Fibroblast of lung (primary cell): ENCODE measurements around the gene PAQR5. TPM values are rescaled to one million over a fixed set of nuclear protein-coding genes. Genes with fewer than 3 reads are reported as not detected.

Source experiments
- DNase-seq, 2 donors: peaks; one replicate each; pipeline versions ENCODE4 v3.0.0 to v3.0.0-alpha.2; 2010; ENCODE audit warnings: low read depth in 2 of 2
- H2AFZ ChIP-seq: 2 replicates; pipeline ENCODE4 v1.5.1; 2012; ENCODE audit warnings: low read length, control low read depth, inconsistent platforms
- H3K27ac ChIP-seq: 2 replicates; pipeline ENCODE4 v1.5.1; 2011; ENCODE audit warnings: low read length, control low read depth; ENCODE audit not compliant: insufficient read depth
- H3K27me3 ChIP-seq: 2 replicates; pipeline ENCODE4 v1.5.1; 2011; ENCODE audit warnings: mild to moderate bottlenecking, low read length; ENCODE audit not compliant: control insufficient read depth, insufficient read depth
- H3K36me3 ChIP-seq: 2 replicates; pipeline ENCODE4 v1.5.1; 2011; ENCODE audit warnings: low read length; ENCODE audit not compliant: control insufficient read depth, insufficient read depth
- H3K4me1 ChIP-seq: 2 replicates; pipeline ENCODE4 v1.5.1; 2011; ENCODE audit warnings: low read length; ENCODE audit not compliant: control insufficient read depth, insufficient read depth; ENCODE audit errors: extremely low read depth
- H3K4me2 ChIP-seq: 2 replicates; pipeline ENCODE4 v1.5.1; 2011; ENCODE audit warnings: low read length, control low read depth; ENCODE audit not compliant: insufficient read depth; ENCODE audit errors: extremely low read depth
- H3K4me3 ChIP-seq, 4 experiments: fragments of 200-600 bp in 1 of 4; sonication (generic) in 1 of 4; replicated peaks in 1 of 4; 2 replicates each; pipeline ENCODE4 v1.5.1; 2011 to 2016; ENCODE audit warnings: low read length in 4 of 4, low read depth in 3 of 4, mild to moderate bottlenecking in 3 of 4, control low read depth in 2 of 4, inconsistent platforms in 1 of 4, mixed read lengths in 1 of 4; ENCODE audit not compliant: insufficient read depth in 1 of 4; ENCODE audit errors: control extremely low read depth in 1 of 4
- H3K79me2 ChIP-seq: 2 replicates; pipeline ENCODE4 v1.5.1; 2012; ENCODE audit warnings: mild to moderate bottlenecking, low read length, inconsistent platforms; ENCODE audit not compliant: control insufficient read depth, insufficient read depth
- H3K9ac ChIP-seq: 2 replicates; pipeline ENCODE4 v1.5.1; 2011; ENCODE audit warnings: mild to moderate bottlenecking, low read length, control low read depth; ENCODE audit not compliant: insufficient read depth
- H3K9me3 ChIP-seq: 2 replicates; pipeline ENCODE4 v1.5.1; 2012; ENCODE audit warnings: low read depth, low read length; ENCODE audit not compliant: control insufficient read depth, insufficient read depth
- H4K20me1 ChIP-seq: 2 replicates; pipeline ENCODE4 v1.5.1; 2011; ENCODE audit warnings: low read length; ENCODE audit not compliant: control insufficient read depth, insufficient read depth; ENCODE audit errors: extremely low read depth
- CTCF ChIP-seq, 2 donors: IDR thresholded peaks in 1 of 2; conservative IDR thresholded peaks in 1 of 2; 1 replicate in 1 of 2; 2 replicates in 1 of 2; pipeline ENCODE4 v1.5.1; 2011 to 2012; ENCODE audit warnings: low read length in 2 of 2, control low read depth in 1 of 2, inconsistent platforms in 1 of 2, low read depth in 1 of 2, mild to moderate bottlenecking in 1 of 2
- EZH2 ChIP-seq: IDR thresholded peaks from 2 replicates; pipeline ENCODE4 v1.5.1; 2012; ENCODE audit warnings: low read length, control low read depth, mild to moderate bottlenecking; ENCODE audit errors: missing control alignments
- polyA plus RNA-seq, 2 donors: library from polyadenylated mRNA; depleted of rRNA in 1 of 2; stranded (reverse) in 1 of 2; unstranded in 1 of 2; fragments of >200 nt; gene quantifications; 2 replicates each; pipeline ENCODE4 v1.2.1, GENCODE V29; 2011 to 2012; ENCODE audit warnings: missing spikeins in 1 of 2
- total RNA-seq: library from RNA; depleted of rRNA; stranded (reverse); fragments of >200 nt; gene quantifications from 2 replicates; pipeline ENCODE4 v1.2.1, GENCODE V29; 2014

The PAQR5 gene
- total and polyA plus RNA-seq, 2 donors (not counting 1 experiment from before 2014, with no cell fraction given) = 6.0 to 16.2 TPM

DNA sequence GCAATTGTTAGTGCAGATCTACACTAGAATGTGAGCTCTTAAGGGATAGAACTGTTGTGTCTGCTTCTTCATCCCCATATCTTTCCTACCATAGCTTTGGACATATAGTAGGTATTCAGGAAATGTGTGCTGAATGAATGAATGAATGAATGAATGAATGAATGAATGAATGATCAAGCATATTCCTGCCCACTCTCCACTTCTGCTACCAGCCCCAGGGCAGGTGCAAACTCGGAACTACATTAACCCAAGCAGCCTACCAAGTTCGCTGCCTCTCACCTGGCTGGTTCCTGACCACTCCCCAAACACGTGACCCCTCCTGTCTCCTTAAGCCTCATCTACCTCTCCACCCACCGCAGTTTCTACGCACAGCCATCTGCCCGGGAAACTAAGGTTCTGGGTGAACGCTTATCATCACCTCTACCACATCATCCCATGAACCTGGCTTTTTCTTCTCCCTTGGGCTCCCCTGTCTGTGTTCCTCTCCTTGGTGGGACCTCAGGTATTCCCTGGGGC, 26.8 kb downstream of the PAQR5 start:
- Histone ChIP-seq H2AFZ (no peak overlapping the region), H3K27ac (no peak overlapping the region), H3K9me3 (no peaks in the 10 kb centered on the region), H4K20me1 (no peaks in the 10 kb centered on the region), H3K4me1 (no peaks in the 10 kb centered on the region), H3K4me2 (no peak overlapping the region), H3K36me3 (no peaks in the 10 kb centered on the region), H3K27me3 (no peaks in the 10 kb centered on the region), H3K79me2 (no peaks in the 10 kb centered on the region), H3K4me3 (no peak overlapping the region), H3K9ac (no peak overlapping the region)
- TF ChIP-seq EZH2 (no peak), CTCF (conservative IDR thresholded peaks at IDR 0.05 in 1 of 2, IDR thresholded peaks at IDR 0.05 in 1 of 2; ENCODE audit: low read depth in 1 of 2, low read length in 2 of 2) (no peak)
- no peak for DNase-seq

DNA sequence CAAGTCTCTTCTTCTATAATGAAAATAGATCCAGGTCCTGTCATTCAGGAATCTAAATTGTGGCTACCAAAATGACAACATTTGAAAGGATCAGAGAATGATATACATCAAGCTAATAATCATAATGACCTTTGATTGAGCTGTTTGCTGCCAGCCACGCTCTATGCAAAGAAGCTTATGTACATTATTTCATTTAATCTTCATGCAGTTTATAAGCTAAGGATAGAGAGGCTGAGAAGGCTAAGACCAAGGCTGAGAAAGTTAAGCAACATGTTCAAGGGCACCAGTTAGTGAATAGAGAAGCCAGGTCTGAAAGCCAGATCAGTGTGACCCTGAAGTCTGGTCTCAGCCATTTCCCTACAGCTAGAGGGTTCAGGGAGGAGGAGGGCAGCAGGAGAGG, 29.4 kb downstream of the PAQR5 start:
- no peak for TF ChIP-seq CTCF (conservative IDR thresholded peaks at IDR 0.05 in 1 of 2, IDR thresholded peaks at IDR 0.05 in 1 of 2; ENCODE audit: low read depth in 1 of 2, low read length in 2 of 2)
- TF ChIP-seq EZH2 = no peak
- no peak for DNase-seq
- Histone ChIP-seq H3K36me3 (no peaks in the 10 kb centered on the region), H2AFZ (no peak overlapping the region), H3K4me3 (no peak overlapping the region), H3K9me3 (no peaks in the 10 kb centered on the region), H3K4me2 (no peak overlapping the region), H4K20me1 (no peaks in the 10 kb centered on the region), H3K4me1 (no peaks in the 10 kb centered on the region), H3K9ac (no peak overlapping the region), H3K79me2 (no peaks in the 10 kb centered on the region), H3K27me3 (no peaks in the 10 kb centered on the region), H3K27ac (no peak overlapping the region)

GRCh38 chr15:69328739-69329138, 30.0 kb downstream of the PAQR5 start:
- Histone ChIP-seq H4K20me1 (no peaks in the 10 kb centered on the region), H3K4me2 (no peak overlapping the region), H3K36me3 (no peaks in the 10 kb centered on the region), H3K4me1 (no peaks in the 10 kb centered on the region), H3K79me2 (no peaks in the 10 kb centered on the region), H3K4me3 (no peak overlapping the region), H2AFZ (no peak overlapping the region), H3K9ac (no peak overlapping the region), H3K9me3 (no peaks in the 10 kb centered on the region), H3K27me3 (no peaks in the 10 kb centered on the region), H3K27ac (no peak overlapping the region)
- no peak for DNase-seq
- no peak for TF ChIP-seq CTCF (conservative IDR thresholded peaks at IDR 0.05 in 1 of 2, IDR thresholded peaks at IDR 0.05 in 1 of 2; ENCODE audit: low read depth in 1 of 2, low read length in 2 of 2)
- no peak for TF ChIP-seq EZH2
